Peyer's patch (tissue), 4 donors: ENCODE results near the gene NTN4. TPM values are rescaled to one million over a fixed set of nuclear protein-coding genes. Genes with fewer than 3 reads are reported as not detected.

Experiments used
- DNase-seq, 3 donors: peaks; one replicate each; pipeline ENCODE4 v3.0.0-alpha.2; 2017 to 2019
- H3K27ac ChIP-seq, 4 donors: fragments of 200-600 bp; sonication (generic); one replicate each; pipeline ENCODE4 v1.5.1; 2016 to 2019
- H3K27me3 ChIP-seq, 2 donors: fragments of 200-600 bp; sonication (generic); one replicate each; pipeline ENCODE4 v1.5.1; 2019
- H3K36me3 ChIP-seq, 3 donors: fragments of 200-600 bp; sonication (generic); one replicate each; pipeline ENCODE4 v1.5.1; 2016 to 2019
- H3K4me1 ChIP-seq, 4 donors: fragments of 200-600 bp; sonication (generic); one replicate each; pipeline ENCODE4 v1.5.1; 2016 to 2019
- H3K4me3 ChIP-seq, 4 donors: fragments of 200-600 bp; sonication (generic); 1 replicate in 3 of 4; 2 replicates in 1 of 4; pipeline ENCODE4 v1.5.1; 2016 to 2019; ENCODE audit warnings: mild to moderate bottlenecking in 1 of 4
- H3K9me3 ChIP-seq, 4 donors: fragments of 200-600 bp; sonication (generic); one replicate each; pipeline ENCODE4 v1.5.1; 2016 to 2019; ENCODE audit warnings: mild to moderate bottlenecking in 1 of 4
- POLR2A ChIP-seq, 2 donors: fragments of 450-650 bp; IDR thresholded peaks; one replicate each; pipeline ENCODE4 v1.5.1; 2017; ENCODE audit warnings: antibody characterized with exemption in 2 of 2, mild to moderate bottlenecking in 2 of 2, moderate library complexity in 2 of 2
- total RNA-seq, 4 donors: library from RNA; depleted of rRNA; stranded (reverse); fragments of >200 nt; gene quantifications; one replicate each; pipeline ENCODE4 v1.1.0, GENCODE V29; 2016
- TF ChIP-seq, protein P1 (sequence below), 6 experiments: fragments of 450-650 bp in 4 of 6; fragments of 200-600 bp in 2 of 6; sonication (generic) in 1 of 6; IDR thresholded peaks; one replicate each; pipeline ENCODE4 v1.5.1; 2017 to 2019; ENCODE audit warnings: antibody characterized with exemption in 6 of 6, mild to moderate bottlenecking in 3 of 6, moderate library complexity in 1 of 6

Gene NTN4
- total RNA-seq, 4 donors from 2014 or later: 12.3 to 20.6 (median 16.6) TPM

DNA sequence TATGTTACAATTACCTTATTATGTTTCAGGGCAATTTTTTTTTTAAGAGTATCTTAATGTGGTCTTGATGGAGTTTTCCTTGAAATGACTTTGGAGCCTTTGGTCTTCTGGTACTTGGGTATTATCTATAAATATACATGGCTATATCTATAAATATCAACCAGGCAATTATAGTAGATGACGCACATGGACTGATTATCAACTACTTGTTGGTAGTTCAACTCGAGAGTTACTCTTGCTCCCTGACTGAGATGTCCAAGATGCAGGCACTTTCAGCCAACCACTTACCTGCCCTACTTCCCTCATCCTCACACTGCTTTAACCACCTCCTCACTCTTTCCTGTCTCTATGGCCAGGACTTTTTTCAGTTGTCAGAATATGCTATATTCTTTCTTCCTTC is 85.4 kb downstream of the NTN4 start:
- DNase-seq: no peak
- Histone ChIP-seq H3K9me3 (no peaks in the 10 kb centered on the region), H3K27ac (no peak overlapping the region), H3K27me3 (no peaks in the 10 kb centered on the region), H3K4me3 (no peak overlapping the region), H3K4me1 (no peaks in the 10 kb centered on the region), H3K36me3 (no peaks in the 10 kb centered on the region)
- no peak for TF ChIP-seq POLR2A (IDR thresholded peaks at IDR 0.05)
- TF ChIP-seq, protein P1, sequence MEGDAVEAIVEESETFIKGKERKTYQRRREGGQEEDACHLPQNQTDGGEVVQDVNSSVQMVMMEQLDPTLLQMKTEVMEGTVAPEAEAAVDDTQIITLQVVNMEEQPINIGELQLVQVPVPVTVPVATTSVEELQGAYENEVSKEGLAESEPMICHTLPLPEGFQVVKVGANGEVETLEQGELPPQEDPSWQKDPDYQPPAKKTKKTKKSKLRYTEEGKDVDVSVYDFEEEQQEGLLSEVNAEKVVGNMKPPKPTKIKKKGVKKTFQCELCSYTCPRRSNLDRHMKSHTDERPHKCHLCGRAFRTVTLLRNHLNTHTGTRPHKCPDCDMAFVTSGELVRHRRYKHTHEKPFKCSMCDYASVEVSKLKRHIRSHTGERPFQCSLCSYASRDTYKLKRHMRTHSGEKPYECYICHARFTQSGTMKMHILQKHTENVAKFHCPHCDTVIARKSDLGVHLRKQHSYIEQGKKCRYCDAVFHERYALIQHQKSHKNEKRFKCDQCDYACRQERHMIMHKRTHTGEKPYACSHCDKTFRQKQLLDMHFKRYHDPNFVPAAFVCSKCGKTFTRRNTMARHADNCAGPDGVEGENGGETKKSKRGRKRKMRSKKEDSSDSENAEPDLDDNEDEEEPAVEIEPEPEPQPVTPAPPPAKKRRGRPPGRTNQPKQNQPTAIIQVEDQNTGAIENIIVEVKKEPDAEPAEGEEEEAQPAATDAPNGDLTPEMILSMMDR (IDR thresholded peaks at IDR 0.05): no peak

DNA sequence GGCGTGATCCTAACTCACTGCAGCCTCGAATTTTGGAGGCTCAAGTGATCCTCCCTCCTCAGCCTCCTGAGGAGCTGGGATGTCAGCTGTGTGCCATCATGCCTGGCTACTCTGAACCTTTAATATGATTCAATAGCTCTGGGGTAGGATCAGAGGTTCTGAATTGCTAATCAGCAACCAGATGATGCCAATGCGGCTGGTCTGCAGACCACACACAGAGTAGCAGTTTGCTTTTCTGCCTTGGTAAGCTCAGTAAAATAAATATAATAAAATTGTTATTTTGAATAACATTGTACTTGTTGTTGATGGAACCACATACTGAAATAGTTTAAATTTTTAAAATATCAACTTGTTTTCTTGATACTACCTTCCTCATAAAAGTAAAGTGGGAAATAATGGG is 86.6 kb downstream of the NTN4 start:
- Histone ChIP-seq H3K4me3 (no peak overlapping the region), H3K4me1 (no peaks in the 10 kb centered on the region), H3K36me3 (no peaks in the 10 kb centered on the region), H3K27ac (no peak overlapping the region), H3K27me3 (no peaks in the 10 kb centered on the region), H3K9me3 (no peaks in the 10 kb centered on the region)
- DNase-seq: no peak
- no peak for TF ChIP-seq POLR2A (IDR thresholded peaks at IDR 0.05)
- TF ChIP-seq, protein P1 (IDR thresholded peaks at IDR 0.05): no peak

DNA sequence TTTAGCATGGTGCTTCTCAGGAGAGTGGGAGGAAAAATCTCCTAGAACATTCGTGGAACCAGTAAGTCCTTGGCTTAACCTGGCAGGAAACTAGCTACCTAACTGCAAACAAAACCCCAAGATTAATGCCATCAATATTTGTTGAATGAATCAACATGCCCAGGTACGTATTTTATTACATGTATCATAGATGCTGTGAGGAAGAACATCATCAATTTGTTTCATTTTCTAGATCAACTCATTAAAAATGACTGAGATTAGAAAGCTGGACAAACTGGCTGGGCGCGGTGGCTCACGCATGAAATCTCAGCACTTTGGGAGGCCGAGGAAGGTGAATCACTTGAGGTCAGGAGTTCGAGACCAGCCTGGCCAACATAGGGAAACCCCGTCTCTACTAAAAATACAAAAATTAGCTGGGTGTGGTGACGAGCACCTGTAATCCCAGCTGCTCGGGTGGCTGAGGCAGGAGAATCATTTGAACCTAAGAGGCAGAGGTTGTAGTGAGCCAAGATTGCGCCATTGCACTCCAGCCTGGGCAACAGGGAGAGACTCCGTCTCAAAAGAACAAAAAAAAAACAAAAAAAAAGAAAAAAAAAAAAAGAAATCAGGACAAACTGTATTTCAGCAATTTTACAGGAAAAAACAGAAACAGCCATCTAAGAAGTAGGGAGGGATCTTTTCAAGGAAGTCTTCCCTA is 88.7 kb downstream of the NTN4 start:
- TF ChIP-seq, protein P1 (IDR thresholded peaks at IDR 0.05): no peak
- TF ChIP-seq POLR2A (IDR thresholded peaks at IDR 0.05): no peak
- H3K36me3 ChIP-seq: no peaks in the 10 kb centered on the region
- no peaks in the 10 kb centered on the region for H3K27me3 ChIP-seq
- H3K27ac ChIP-seq: no peak overlapping the region
- no peaks in the 10 kb centered on the region for H3K4me1 ChIP-seq
- no peaks in the 10 kb centered on the region for H3K9me3 ChIP-seq
- DNase-seq: no peak
- no peak overlapping the region for H3K4me3 ChIP-seq

DNA sequence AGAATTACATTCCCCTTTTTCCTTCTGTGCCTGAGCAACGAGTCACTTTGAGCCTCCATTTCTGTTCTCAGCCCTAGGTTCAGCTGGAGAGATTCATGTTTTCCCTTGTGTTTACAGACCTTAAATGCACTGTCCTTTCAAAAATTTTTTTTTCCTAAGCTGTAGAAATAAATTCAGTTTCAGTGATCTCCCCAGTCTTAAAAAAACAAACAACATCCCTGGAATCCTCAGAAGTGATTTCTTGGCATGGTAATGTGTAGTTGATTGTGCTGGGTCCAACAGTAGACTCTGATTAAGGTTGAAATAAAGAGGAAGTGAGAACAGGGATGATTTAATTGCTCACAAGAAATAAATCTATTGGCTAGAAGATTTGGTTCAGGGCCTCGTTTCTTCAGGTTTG is 89.3 kb downstream of the NTN4 start:
- no peaks in the 10 kb centered on the region for H3K4me1 ChIP-seq
- H3K27ac ChIP-seq: no peak overlapping the region
- TF ChIP-seq, protein P1 (IDR thresholded peaks at IDR 0.05): no peak
- no peak for TF ChIP-seq POLR2A (IDR thresholded peaks at IDR 0.05)
- no peaks in the 10 kb centered on the region for H3K9me3 ChIP-seq
- H3K36me3 ChIP-seq: no peaks in the 10 kb centered on the region
- H3K27me3 ChIP-seq: no peaks in the 10 kb centered on the region
- no peak for DNase-seq
- no peak overlapping the region for H3K4me3 ChIP-seq

DNA sequence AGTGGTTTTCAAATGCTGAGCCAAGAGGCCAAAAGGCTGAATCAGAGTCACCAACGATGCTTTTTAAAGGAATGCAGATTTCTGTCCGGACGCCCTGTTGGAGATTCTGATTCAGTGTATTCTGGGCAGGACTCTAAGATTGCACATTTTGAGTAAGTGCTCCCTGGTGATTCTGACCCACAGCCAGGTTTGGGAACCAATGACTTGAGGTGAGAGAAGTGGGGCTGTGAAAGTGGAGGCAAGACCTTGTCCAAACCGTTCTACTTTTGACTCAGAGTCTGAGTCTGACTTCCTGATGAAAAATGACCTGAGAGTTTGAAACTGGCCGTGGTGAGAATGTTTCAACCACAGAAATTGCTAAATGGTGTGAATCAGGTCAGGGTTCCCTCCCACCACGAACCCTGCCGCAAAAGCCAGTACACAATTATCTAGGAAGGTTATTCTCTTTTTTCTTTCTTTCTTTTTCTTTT is 90.2 kb downstream of the NTN4 start:
- Histone ChIP-seq H3K27me3 (no peaks in the 10 kb centered on the region), H3K4me3 (no peak overlapping the region), H3K4me1 (no peaks in the 10 kb centered on the region), H3K9me3 (no peaks in the 10 kb centered on the region), H3K27ac (no peak overlapping the region), H3K36me3 (no peaks in the 10 kb centered on the region)
- TF ChIP-seq, protein P1 (IDR thresholded peaks at IDR 0.05): no peak
- no peak for TF ChIP-seq POLR2A (IDR thresholded peaks at IDR 0.05)
- no peak for DNase-seq
